MM.1S (cell line): Measurements from ENCODE around the gene PSMD1.

ENCODE experiments used
- DNase-seq: peaks from one replicate; pipeline ENCODE4 v3.0.0-alpha.2; 2015
- H2AFZ ChIP-seq: fragments of 300-600 bp; sonication (generic); 2 replicates; pipeline ENCODE4 v1.6.0; 2016; ENCODE audit warnings: antibody characterized with exemption, low read length
- H3F3A ChIP-seq: fragments of 300-600 bp; sonication (generic); 2 replicates; pipeline ENCODE4 v1.6.1; 2016; ENCODE audit warnings: mild to moderate bottlenecking, antibody characterized with exemption, low read length, moderate library complexity, mixed read lengths; ENCODE audit not compliant: insufficient read depth
- H3K27ac ChIP-seq: fragments of 300-600 bp; sonication (generic); 2 replicates; pipeline ENCODE4 v1.5.1; 2016; ENCODE audit warnings: mild to moderate bottlenecking, low read length
- H3K27me3 ChIP-seq: fragments of 300-600 bp; sonication (generic); replicated peaks from 2 replicates; pipeline ENCODE4 v1.6.0; 2016; ENCODE audit warnings: low read length; ENCODE audit not compliant: insufficient read depth
- H3K36me3 ChIP-seq: fragments of 300-600 bp; sonication (generic); replicated peaks from 2 replicates; pipeline ENCODE4 v1.6.1; 2016; ENCODE audit warnings: mild to moderate bottlenecking, low read length, mixed read lengths; ENCODE audit not compliant: insufficient read depth
- H3K4me1 ChIP-seq: fragments of 300-600 bp; sonication (generic); 2 replicates; pipeline ENCODE4 v1.6.1; 2016; ENCODE audit warnings: low read length, mixed read lengths
- H3K4me2 ChIP-seq: fragments of 300-600 bp; sonication (generic); 2 replicates; pipeline ENCODE4 v1.6.0; 2016; ENCODE audit warnings: low read depth, low read length
- H3K4me3 ChIP-seq: fragments of 300-600 bp; sonication (generic); 2 replicates; pipeline ENCODE4 v1.5.1; 2016; ENCODE audit warnings: low read length, mixed read lengths
- H3K79me2 ChIP-seq: fragments of 300-600 bp; sonication (generic); 2 replicates; pipeline ENCODE4 v1.6.1; 2016; ENCODE audit warnings: mixed run types, low read length, mixed read lengths
- H3K9ac ChIP-seq: fragments of 300-600 bp; sonication (generic); 2 replicates; pipeline ENCODE4 v1.6.1; 2016; ENCODE audit warnings: low read length, mixed read lengths
- H3K9me2 ChIP-seq: fragments of 300-600 bp; sonication (generic); replicated peaks from 2 replicates; pipeline ENCODE4 v1.6.1; 2016; ENCODE audit warnings: mild to moderate bottlenecking, low read length, mixed read lengths; ENCODE audit not compliant: insufficient read depth
- H3K9me3 ChIP-seq: fragments of 300-600 bp; sonication (generic); replicated peaks from 2 replicates; pipeline ENCODE4 v1.6.1; 2016; ENCODE audit warnings: mild to moderate bottlenecking, low read length, mixed read lengths; ENCODE audit not compliant: insufficient read depth
- H4K20me1 ChIP-seq: fragments of 300-600 bp; sonication (generic); 2 replicates; pipeline ENCODE4 v1.6.1; 2016; ENCODE audit warnings: mild to moderate bottlenecking, low read length, moderate library complexity, mixed read lengths; ENCODE audit not compliant: insufficient read depth
- EZH2 ChIP-seq: fragments of 300-600 bp; sonication (generic); optimal IDR thresholded peaks from 2 replicates; pipeline ENCODE3; 2017; ENCODE audit warnings: low read depth, mild to moderate bottlenecking, antibody characterized with exemption, low read length, mixed read lengths
- EZH2phosphoT487 ChIP-seq: fragments of 300-600 bp; sonication (generic); IDR thresholded peaks from 2 replicates; pipeline ENCODE4 v1.6.1; 2018; ENCODE audit warnings: antibody characterized with exemption, low read length
- TF ChIP-seq, protein P1 (sequence below): fragments of 300-600 bp; sonication (generic); IDR thresholded peaks from 2 replicates; pipeline ENCODE4 v1.5.1; 2016; ENCODE audit warnings: antibody characterized with exemption, low read length, mixed read lengths

The PSMD1 gene

DNA sequence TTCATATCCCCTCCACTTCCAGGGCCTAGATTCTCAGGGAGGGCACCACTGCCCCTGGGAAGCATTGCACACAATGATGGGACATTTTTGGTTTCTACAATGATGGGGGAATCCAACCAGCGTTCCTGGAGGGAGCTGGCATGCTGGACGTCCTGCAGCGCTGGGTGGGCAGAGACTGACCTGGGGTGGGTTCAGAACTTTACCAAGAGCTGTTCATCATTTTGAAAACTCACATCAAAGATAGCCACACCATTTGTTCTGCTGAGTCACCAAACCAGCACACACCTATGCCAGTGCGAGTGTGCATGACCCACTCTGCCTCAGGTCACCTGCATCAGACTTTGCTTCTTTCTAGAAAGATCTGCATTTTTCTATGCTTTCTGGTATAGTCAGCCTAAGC, 127.7 kb downstream of the PSMD1 start:
- Histone ChIP-seq H4K20me1 (no peaks in the 10 kb centered on the region), H3K9me3 (no peaks in the 10 kb centered on the region), H3K27ac (no peak overlapping the region), H3K9ac (no peak overlapping the region), H3F3A (peaks cover 2% of the 10 kb centered on the region; the same call in 1 of the 2 replicates), H3K79me2 (no peaks in the 10 kb centered on the region), H3K27me3 (no peaks in the 10 kb centered on the region), H3K4me1 (peaks cover 12% of the 10 kb centered on the region), H3K4me3 (no peak overlapping the region), H3K36me3 (no peaks in the 10 kb centered on the region), H3K9me2 (no peaks in the 10 kb centered on the region), H2AFZ (no peak overlapping the region), H3K4me2 (no peak overlapping the region)
- no peak for DNase-seq
- TF ChIP-seq EZH2 (no peak), EZH2phosphoT487 (no peak)
- TF ChIP-seq, protein P1, sequence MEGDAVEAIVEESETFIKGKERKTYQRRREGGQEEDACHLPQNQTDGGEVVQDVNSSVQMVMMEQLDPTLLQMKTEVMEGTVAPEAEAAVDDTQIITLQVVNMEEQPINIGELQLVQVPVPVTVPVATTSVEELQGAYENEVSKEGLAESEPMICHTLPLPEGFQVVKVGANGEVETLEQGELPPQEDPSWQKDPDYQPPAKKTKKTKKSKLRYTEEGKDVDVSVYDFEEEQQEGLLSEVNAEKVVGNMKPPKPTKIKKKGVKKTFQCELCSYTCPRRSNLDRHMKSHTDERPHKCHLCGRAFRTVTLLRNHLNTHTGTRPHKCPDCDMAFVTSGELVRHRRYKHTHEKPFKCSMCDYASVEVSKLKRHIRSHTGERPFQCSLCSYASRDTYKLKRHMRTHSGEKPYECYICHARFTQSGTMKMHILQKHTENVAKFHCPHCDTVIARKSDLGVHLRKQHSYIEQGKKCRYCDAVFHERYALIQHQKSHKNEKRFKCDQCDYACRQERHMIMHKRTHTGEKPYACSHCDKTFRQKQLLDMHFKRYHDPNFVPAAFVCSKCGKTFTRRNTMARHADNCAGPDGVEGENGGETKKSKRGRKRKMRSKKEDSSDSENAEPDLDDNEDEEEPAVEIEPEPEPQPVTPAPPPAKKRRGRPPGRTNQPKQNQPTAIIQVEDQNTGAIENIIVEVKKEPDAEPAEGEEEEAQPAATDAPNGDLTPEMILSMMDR, result no peak

- no peak for DNase-seq
- H3K4me2 ChIP-seq, result no peak overlapping the region
- H3K36me3 ChIP-seq, result no peaks in the 10 kb centered on the region
- no peak overlapping the region for H3K9ac ChIP-seq
- no peaks in the 10 kb centered on the region for H3K9me2 ChIP-seq
- H3K4me3 ChIP-seq, result no peak overlapping the region
- peaks cover 5% of the 10 kb centered on the region for H3K4me1 ChIP-seq
- H3K27me3 ChIP-seq, result no peaks in the 10 kb centered on the region
- no peaks in the 10 kb centered on the region for H4K20me1 ChIP-seq
- H3K9me3 ChIP-seq, result no peaks in the 10 kb centered on the region
- no peaks in the 10 kb centered on the region for H3F3A ChIP-seq
- H3K79me2 ChIP-seq, result no peaks in the 10 kb centered on the region
- TF ChIP-seq EZH2phosphoT487 (no peak), EZH2 (no peak)
- TF ChIP-seq, protein P1, result no peak
- no peak overlapping the region for H3K27ac ChIP-seq
- no peak overlapping the region for H2AFZ ChIP-seq
Measured at GRCh38 chr2:231185050-231185725, 128.5 kb downstream of the PSMD1 start.

DNA sequence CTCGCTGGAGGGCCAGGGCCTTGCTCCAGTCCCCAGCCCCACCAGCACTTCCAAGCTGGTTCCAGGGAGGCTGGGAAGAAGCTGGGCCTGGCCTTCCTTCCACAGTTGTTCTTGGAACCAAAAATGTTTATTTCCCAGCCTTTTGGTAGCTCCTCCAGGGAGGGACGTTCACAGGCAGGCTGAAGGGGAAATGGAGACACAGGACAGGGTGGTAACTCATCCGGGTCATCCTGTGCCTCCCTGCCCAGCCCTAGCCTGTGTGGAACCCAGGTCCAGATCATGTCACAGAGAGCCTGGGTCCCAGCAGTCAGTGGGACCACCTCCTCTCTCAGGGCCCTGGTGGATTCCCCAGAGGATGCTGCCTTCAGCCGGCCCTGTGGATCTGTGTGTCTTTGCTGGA, 129.2 kb downstream of the PSMD1 start:
- no peak overlapping the region for H3K27ac ChIP-seq
- no peaks in the 10 kb centered on the region for H3K9me2 ChIP-seq
- H3F3A ChIP-seq, result no peaks in the 10 kb centered on the region
- no peaks in the 10 kb centered on the region for H3K4me1 ChIP-seq
- no peaks in the 10 kb centered on the region for H4K20me1 ChIP-seq
- DNase-seq, result no peak
- no peak overlapping the region for H3K9ac ChIP-seq
- no peak overlapping the region for H3K4me2 ChIP-seq
- no peaks in the 10 kb centered on the region for H3K36me3 ChIP-seq
- TF ChIP-seq EZH2 (no peak), EZH2phosphoT487 (no peak)
- TF ChIP-seq, protein P1, result no peak
- no peak overlapping the region for H3K4me3 ChIP-seq
- no peaks in the 10 kb centered on the region for H3K9me3 ChIP-seq
- no peaks in the 10 kb centered on the region for H3K27me3 ChIP-seq
- no peaks in the 10 kb centered on the region for H3K79me2 ChIP-seq
- no peak overlapping the region for H2AFZ ChIP-seq
